Central memory CD8-positive, alpha-beta T cell (primary cell): ENCODE measurements around the gene ZNF688.

Experiments
- ATAC-seq: fragments of 150-1000 bp; cut with Tn5 transposase; replicated peaks from 2 replicates; pipeline ENCODE4 v1.10.0; 2022; ENCODE audit warnings: mild to moderate bottlenecking, moderate FRiP score, moderate number of reproducible peaks; ENCODE audit not compliant: poor library complexity, severe bottlenecking; ENCODE audit errors: extremely low read depth
- DNase-seq, 2 donors: peaks; one replicate each; pipeline ENCODE4 v3.0.0; 2021; ENCODE audit warnings: low spot score in 2 of 2
- H3K27ac Mint-ChIP-seq: one replicate; pipeline ENCODE4 v1.8.0; 2022; ENCODE audit warnings: low read depth, mild to moderate bottlenecking, moderate library complexity, mixed read lengths
- H3K27me3 Mint-ChIP-seq: one replicate; pipeline ENCODE4 v1.8.0; 2022; ENCODE audit warnings: mixed read lengths
- H3K36me3 Mint-ChIP-seq: one replicate; pipeline ENCODE4 v1.8.0; 2022; ENCODE audit warnings: mild to moderate bottlenecking, moderate library complexity, mixed read lengths; ENCODE audit not compliant: insufficient read depth
- H3K4me1 Mint-ChIP-seq: one replicate; pipeline ENCODE4 v1.8.0; 2022; ENCODE audit warnings: mixed read lengths
- H3K4me3 Mint-ChIP-seq: one replicate; pipeline ENCODE4 v1.8.0; 2022; ENCODE audit warnings: mild to moderate bottlenecking, moderate library complexity, mixed read lengths
- H3K9me3 Mint-ChIP-seq: one replicate; pipeline ENCODE4 v1.8.0; 2022; ENCODE audit warnings: mixed read lengths

Gene ZNF688

DNA sequence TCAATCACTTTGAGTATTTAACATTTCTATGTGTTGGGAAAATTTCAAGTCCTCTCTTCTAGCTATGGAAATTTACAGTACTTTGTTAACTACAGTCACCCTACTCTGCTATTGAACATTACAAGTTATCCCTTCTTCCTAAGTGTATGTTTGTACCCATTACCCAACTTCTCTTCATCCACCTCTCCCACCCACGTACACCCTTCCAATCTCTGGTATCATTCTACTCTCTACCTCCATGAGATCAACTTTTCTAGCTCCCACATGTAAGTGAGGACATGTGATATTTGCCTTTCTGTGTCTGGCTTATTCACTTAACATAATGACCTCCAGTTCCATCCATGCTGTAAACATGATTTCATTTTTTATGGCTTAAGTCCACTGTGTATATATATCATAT, 3.2 kb upstream of the ZNF688 start:
- Mint-ChIP-seq H3K36me3 (peaks cover 9% of the 10 kb centered on the region), H3K27ac (no peak overlapping the region), H3K4me3 (no peak overlapping the region), H3K4me1 (peaks cover 13% of the 10 kb centered on the region), H3K9me3 (no peaks in the 10 kb centered on the region), H3K27me3 (no peaks in the 10 kb centered on the region)
- DNase-seq (no peak), ATAC-seq (no peak)

DNA sequence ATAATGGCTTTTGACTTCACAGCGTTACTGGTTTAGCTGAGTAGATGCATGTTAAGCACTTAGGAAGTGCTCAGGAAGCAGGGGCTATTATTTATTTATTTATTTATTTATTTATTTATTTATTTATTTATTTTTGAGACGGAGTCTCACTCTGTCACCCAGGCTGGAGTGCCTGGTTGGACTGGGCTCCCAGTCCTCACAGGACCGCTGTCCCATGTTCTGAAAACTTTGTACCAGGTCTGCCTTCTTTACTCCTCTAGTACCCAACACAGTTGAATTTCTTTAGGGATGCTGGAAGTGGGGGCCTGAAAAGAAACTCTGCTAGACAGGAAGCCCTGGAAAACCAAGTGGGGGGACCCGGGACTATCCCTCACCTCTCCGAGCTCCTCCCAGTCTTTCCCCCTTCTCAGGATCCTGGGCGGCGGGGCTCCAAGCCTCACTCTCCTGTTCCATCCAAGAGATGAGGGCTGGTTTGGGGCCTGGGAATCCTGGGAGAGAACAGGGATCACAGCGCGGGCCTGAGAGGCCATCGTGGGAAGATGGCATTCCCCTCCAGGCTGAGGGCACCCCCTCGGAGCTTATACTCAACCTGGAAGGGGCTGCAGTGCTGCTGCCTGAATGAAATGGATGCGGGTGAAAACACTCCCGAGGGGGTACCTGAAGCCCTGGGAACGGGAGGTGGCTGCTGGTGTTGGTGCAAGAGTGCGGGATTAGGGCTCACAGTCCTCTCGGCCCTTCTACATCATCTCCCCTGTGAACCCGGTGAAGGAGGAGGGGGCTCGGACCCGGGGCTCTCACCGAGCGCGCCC, 674 bp downstream of the ZNF688 start:
- peak overlapping the region; percentile 83 for H3K4me3 Mint-ChIP-seq
- peaks cover 36% of the 10 kb centered on the region for H3K4me1 Mint-ChIP-seq
- DNase-seq: no peak
- ATAC-seq: no peak
- peak overlapping the region; percentile 81 for H3K27ac Mint-ChIP-seq
- H3K36me3 Mint-ChIP-seq: peaks cover 15% of the 10 kb centered on the region
- H3K9me3 Mint-ChIP-seq: no peaks in the 10 kb centered on the region
- H3K27me3 Mint-ChIP-seq: no peaks in the 10 kb centered on the region

DNA sequence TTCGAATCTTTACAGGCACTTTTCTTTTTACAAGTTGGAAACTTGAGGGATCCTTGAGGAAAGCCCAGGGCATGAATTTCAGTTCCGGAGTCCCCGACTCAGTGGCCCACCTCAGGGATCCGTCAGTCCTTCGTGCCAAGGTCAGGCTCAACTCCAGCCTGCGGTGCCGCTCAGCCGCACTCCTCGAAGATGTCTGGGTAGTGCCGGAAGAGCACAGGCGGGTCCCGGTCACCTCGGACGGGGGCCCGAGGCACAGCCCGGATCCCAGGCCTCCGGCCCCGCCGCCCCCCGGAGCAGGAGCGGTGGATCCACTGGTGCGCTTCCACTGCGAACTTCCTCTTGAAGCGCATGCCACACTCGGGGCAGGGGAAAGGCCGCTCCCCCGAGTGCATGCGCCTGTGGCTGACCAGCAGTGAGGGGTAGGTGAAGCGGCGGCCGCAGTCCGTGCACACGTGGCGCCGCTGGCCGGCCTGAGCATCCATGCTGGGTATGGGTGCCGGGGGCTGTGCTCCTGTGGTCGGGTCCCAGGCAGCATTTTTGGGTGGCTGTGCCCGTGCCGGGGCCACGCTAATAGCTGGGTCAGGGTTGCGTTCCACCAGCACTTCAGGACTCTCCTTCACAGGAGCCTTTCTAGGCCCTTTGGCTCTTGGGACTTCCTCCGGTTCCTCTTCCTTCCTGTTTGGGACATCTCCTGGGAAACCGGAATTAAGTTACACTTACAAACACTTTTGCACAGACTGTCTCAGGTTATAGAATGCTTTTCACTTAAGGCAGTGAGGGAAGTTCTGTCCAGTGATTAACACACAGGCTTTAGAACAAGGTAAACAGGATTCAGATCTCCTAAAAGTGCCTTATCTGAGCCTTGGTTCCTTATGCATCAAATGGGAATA, 1.5 kb downstream of the ZNF688 start:
- no peaks in the 10 kb centered on the region for H3K27me3 Mint-ChIP-seq
- peak overlapping the region; percentile 81 for H3K27ac Mint-ChIP-seq
- peaks cover 37% of the 10 kb centered on the region for H3K4me1 Mint-ChIP-seq

DNA sequence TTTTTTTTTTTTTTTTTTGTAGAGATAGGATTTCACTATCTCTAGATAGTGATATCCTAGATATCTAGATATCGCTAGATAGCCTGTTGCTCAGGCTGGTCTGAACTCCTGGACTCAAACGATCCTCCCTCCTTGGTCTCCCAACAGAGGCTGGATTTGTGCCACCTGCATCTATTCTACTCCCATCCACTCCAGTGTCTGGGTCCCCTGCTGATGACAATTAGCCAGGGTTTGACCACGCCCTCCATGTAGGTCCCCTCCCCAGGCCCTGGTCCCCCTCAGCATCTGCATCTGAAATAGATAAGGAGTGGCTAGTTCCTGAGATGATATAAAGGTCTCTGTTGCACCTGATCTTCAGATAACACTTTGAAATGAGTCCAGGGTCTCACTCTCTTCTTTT, 2.2 kb downstream of the ZNF688 start:
- Mint-ChIP-seq H3K36me3 (peaks cover 15% of the 10 kb centered on the region), H3K4me1 (peaks cover 37% of the 10 kb centered on the region), H3K4me3 (no peak overlapping the region), H3K9me3 (no peaks in the 10 kb centered on the region), H3K27ac (no peak overlapping the region), H3K27me3 (no peaks in the 10 kb centered on the region)
- DNase-seq (no peak), ATAC-seq (no peak)

More for the DNA sequence above, 1.5 kb downstream of the ZNF688 start:
- H3K4me3 Mint-ChIP-seq: peak overlapping the region; percentile 83
- H3K9me3 Mint-ChIP-seq: no peaks in the 10 kb centered on the region
- peaks cover 15% of the 10 kb centered on the region for H3K36me3 Mint-ChIP-seq
- DNase-seq: no peak
- ATAC-seq: no peak

DNA sequence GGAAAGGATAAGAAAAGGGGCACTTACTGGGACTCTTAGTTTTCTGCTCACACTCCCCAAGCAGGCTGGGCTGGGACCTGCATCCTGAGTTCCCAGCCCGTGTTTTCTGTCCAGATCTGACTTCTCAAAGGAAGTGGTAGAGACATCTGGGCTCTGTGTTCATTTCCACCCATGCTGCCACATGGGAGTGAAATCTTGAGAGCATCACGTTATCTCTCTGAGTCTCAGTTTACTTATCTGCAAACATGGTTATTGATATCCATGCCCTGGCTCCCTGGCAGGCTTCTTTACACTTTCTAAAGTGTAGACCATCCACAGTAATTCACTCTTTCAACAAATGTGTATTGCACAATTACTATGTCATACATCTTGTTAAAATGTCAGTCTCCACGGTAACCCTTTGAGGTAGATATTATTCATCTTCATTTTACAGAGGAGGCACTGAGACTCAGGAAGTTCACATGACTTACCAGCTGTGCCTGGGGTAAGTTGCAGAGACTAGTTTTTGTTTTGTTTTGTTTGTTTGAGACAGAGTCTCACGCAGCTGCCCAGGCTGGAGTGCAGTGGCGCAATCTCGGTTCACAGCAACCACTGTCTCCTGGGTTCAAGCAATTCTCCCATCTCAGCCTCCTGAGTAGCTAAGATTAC, 3.4 kb downstream of the ZNF688 start:
- peak overlapping the region; percentile 42 for H3K4me3 Mint-ChIP-seq
- no peaks in the 10 kb centered on the region for H3K27me3 Mint-ChIP-seq
- DNase-seq (peak in 1 of 2 donors; percentile 42), ATAC-seq (peak; percentile 25)
- H3K27ac Mint-ChIP-seq: peak overlapping the region; percentile 85
- H3K36me3 Mint-ChIP-seq: peaks cover 15% of the 10 kb centered on the region
- peaks cover 37% of the 10 kb centered on the region for H3K4me1 Mint-ChIP-seq
- no peaks in the 10 kb centered on the region for H3K9me3 Mint-ChIP-seq

DNA sequence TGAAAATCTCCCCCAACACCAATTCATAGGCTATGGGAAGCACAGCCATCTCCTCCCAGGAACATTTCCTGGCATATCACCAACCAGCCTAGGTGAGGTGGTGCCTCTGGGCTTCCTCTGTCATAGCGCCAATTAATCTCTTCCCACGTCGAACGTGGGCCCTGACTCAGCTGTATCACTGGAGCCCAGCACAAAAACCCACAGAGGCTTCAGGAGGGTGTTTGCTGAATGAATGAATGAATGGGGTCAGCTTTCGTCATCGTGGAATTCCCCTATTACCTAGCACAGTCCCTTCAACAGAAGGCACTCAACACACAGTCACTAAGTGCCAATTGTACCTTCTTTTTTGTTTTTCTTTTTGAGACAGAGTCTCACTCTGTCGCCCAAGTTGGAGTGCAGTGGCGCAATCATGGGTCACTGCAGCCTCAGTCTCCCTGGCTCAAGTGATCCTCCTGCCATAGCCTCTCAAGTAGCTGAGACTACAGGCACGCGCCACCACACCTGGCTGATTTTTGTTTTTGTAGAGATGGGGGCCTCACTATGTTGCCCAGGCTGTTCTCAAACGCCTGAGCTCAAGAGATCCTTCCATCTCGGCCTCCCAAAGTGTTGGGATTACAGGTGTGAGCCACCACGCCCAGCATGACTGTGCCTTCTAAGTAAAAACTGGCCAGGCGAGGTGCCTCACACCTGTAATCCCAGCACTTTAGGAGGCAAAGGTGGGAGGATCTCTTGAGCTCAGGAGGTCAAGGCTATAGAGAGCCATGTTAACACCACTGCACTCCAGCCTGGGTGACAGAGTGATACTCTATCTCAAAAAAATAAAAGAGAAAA, 4.1 kb downstream of the ZNF688 start:
- no peaks in the 10 kb centered on the region for H3K9me3 Mint-ChIP-seq
- no peaks in the 10 kb centered on the region for H3K27me3 Mint-ChIP-seq
- peak overlapping the region; percentile 85 for H3K27ac Mint-ChIP-seq
- H3K4me3 Mint-ChIP-seq: no peak overlapping the region
- peaks cover 35% of the 10 kb centered on the region for H3K4me1 Mint-ChIP-seq
- ATAC-seq (no peak), DNase-seq (no peak)
- peaks cover 15% of the 10 kb centered on the region for H3K36me3 Mint-ChIP-seq

DNA sequence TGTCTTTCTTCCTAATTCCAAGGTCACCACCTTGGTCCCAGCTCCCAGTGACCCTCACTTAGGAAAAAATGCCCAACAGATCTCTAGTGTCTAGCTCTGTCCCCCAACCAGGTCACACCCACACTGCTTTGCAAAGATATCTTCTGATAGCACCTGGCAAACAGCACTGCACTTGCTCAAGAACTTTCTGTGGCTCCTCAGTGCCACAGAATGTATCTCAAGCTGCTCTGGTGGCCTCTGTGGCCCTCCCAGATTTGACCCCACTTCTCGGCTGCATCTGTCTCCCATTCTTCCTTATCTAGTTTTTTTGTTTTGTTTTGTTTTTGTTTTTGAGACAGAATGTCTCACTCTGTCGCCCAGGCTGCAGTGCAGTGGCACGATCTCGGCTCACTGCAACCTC, 5.0 kb downstream of the ZNF688 start:
- no peaks in the 10 kb centered on the region for H3K9me3 Mint-ChIP-seq
- peaks cover 33% of the 10 kb centered on the region for H3K4me1 Mint-ChIP-seq
- H3K4me3 Mint-ChIP-seq: no peak overlapping the region
- H3K27me3 Mint-ChIP-seq: no peaks in the 10 kb centered on the region
- DNase-seq: no peak
- peaks cover 11% of the 10 kb centered on the region for H3K36me3 Mint-ChIP-seq
- peak overlapping the region; percentile 85 for H3K27ac Mint-ChIP-seq
- no peak for ATAC-seq

DNA sequence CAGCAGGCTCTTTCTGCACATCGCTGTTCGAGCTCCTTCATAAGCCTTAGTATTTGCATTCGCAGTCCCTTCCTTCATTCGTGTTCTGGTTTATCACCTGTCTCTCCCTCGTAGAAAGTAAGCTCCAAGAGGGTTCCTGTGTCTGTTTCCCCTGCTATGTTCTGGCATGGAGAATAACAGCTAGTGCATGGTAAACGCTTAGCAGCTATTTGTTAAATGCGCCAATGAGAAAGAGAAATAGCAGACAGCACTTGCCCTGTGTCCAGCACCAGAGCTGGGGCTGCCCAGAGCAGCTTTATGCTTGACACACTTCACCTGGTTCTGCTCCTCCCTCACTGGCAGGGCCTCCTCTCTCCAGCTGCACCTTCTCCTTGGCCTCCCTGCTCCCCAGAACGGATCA, 5.5 kb downstream of the ZNF688 start:
- H3K4me3 Mint-ChIP-seq: no peak overlapping the region
- ATAC-seq (no peak), DNase-seq (no peak)
- H3K27ac Mint-ChIP-seq: no peak overlapping the region
- no peaks in the 10 kb centered on the region for H3K9me3 Mint-ChIP-seq
- H3K36me3 Mint-ChIP-seq: peaks cover 10% of the 10 kb centered on the region
- peaks cover 36% of the 10 kb centered on the region for H3K4me1 Mint-ChIP-seq
- H3K27me3 Mint-ChIP-seq: no peaks in the 10 kb centered on the region

DNA sequence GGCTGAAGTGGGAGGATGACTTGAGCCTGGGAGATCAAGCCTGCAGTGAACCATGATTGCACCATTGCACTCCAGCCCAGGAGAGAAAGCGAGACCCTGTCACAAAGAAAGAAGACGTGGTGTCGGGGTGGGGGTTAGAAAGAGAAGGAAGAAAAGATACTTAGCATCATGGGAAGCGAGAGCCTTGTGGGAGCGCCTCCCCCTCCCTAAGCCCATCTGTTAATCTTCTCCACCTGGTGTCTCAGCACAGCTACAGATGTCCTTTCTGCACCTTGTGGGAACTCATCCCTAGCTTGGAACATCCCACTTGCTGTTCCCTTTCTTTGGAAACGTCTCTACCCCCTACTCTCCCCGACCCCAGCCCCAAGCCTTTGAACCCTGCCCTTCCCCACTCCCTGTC, 6.0 kb downstream of the ZNF688 start:
- Mint-ChIP-seq H3K9me3 (no peaks in the 10 kb centered on the region), H3K27me3 (no peaks in the 10 kb centered on the region), H3K36me3 (peaks cover 9% of the 10 kb centered on the region), H3K27ac (peak overlapping the region; percentile 72), H3K4me3 (no peak overlapping the region), H3K4me1 (peaks cover 34% of the 10 kb centered on the region)
- no peak for DNase-seq
- ATAC-seq: no peak

DNA sequence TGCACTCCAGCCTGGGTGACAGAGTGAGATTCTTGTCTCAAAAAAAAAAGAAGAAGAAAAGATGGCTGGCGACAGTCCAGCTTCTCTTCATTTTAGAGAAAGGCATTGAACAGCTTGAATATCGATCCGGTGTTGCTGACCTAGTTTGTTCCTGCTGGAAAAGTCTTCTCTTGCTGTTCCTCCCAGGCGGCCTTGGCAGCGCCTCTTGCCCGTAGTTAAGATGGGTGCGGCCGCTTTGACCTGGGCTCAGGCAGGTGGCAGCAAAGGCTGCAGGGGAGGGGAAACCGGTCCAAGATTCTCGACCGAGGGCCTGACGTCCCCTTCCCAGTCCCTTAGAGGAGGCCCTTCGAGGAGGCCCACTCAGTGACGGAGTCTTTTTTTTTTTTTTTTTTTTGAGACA, 9.5 kb downstream of the ZNF688 start:
- peaks cover 6% of the 10 kb centered on the region for H3K36me3 Mint-ChIP-seq
- ATAC-seq: no peak
- H3K4me1 Mint-ChIP-seq: peaks cover 36% of the 10 kb centered on the region
- no peaks in the 10 kb centered on the region for H3K27me3 Mint-ChIP-seq
- no peaks in the 10 kb centered on the region for H3K9me3 Mint-ChIP-seq
- DNase-seq: no peak
- peak overlapping the region; percentile 81 for H3K4me3 Mint-ChIP-seq
- H3K27ac Mint-ChIP-seq: peak overlapping the region; percentile 89

DNA sequence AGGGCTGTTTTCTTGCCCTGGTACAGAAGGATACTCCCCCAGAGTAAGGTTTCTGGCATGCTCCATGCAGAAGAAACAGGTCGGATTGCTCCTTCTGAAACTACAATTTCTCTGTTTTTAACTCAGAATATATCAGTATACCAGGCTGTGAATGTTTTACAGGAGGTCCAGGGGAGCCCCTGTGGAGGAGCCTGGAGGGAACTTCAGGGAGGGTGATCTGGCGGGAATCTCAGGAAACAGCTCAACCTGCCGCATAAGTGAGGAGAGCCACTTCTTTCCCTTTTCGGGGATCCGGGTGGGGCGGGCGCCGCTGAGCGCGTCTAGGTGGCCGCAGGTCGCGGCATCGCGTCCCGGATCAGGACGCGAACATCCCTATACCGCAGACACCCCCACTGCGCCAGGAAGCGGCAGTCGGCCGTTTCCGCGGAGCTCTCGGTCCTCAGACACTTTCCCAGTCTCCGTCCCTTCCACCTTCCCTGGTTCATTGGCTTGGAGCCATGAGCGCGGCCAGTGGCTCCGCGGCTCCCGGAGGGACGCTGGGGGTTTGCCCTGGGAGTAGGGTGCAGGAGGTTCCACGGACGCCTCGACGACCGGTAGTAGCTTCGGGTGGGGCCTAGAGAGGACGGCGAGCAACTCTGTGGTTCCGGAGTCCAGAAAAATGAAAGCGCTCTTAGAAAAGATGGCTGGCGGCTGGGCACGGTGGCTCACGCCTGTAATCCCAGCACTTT, 10.3 kb downstream of the ZNF688 start:
- ATAC-seq: no peak
- Mint-ChIP-seq H3K36me3 (peaks cover 8% of the 10 kb centered on the region), H3K27ac (peak overlapping the region; percentile 89), H3K9me3 (no peaks in the 10 kb centered on the region), H3K4me3 (peak overlapping the region; percentile 81), H3K27me3 (no peaks in the 10 kb centered on the region), H3K4me1 (peaks cover 30% of the 10 kb centered on the region)
- no peak for DNase-seq
